Skin of body (tissue), 2 donors: ENCODE measurements around the gene SOX18. TPM values are rescaled to one million over a fixed set of nuclear protein-coding genes. Genes with fewer than 3 reads are reported as not detected.

ENCODE experiments used
- DNase-seq: peaks from one replicate; lab custom pipeline; 2025; lab: John Stamatoyannopoulos, UW
- total RNA-seq: library from RNA; depleted of rRNA; stranded (reverse); fragments of >200 nt; gene quantifications from one replicate; pipeline ENCODE4 v1.2.3, GENCODE V29; 2014

The SOX18 gene
- total RNA-seq, 1 donor from 2014 or later, result 3.7 TPM

DNA sequence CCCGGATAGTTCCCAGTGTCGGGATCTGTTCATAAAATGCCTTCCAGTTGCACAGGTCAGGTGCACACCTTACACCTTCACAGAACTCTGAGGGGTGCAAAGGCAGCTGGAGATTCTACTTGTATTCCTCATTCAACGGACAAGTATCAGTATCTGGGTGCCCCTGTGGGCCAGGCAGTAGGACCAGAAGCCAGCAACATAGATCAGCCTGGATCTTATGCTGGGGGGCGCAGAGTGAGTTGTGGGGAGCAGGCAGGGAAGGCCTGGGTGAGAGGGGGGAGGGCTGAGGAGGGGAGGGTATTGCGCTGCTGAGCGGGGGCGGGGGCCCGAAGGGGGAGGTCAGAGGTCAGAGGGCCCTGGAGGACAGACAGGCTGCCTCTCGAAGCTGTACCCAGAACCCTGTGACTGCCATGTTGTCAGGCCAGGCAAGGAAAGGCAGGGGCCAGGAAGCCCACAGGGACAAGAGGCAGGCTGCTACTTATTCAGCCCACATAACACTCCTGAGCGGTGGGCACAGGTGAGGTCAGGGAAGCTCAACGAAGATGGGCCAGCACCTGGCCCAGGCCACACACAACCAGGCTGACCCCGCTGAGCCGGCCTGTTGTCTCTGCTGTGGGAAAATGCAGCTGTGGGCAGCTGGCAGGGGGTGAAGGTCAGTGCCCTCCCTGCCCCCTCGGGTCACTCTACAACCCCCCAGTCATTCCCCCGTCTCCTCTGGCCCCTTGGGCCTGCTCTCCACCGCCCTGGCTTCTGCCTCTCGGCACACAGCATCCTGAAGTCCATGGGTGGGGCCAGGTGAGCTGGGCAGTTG lies 31.6 kb upstream of the SOX18 start:
- DNase-seq, result no peak

- no peak for DNase-seq
Observed at GRCh38 chr20:64080013-64080812, 30.8 kb upstream of the SOX18 start, which contains the start of gene OPRL1. TSS of gene OPRL1 (plus strand) at chr20:64080082. CDS start at chr20:64092721, 12,639 bp downstream.

DNA sequence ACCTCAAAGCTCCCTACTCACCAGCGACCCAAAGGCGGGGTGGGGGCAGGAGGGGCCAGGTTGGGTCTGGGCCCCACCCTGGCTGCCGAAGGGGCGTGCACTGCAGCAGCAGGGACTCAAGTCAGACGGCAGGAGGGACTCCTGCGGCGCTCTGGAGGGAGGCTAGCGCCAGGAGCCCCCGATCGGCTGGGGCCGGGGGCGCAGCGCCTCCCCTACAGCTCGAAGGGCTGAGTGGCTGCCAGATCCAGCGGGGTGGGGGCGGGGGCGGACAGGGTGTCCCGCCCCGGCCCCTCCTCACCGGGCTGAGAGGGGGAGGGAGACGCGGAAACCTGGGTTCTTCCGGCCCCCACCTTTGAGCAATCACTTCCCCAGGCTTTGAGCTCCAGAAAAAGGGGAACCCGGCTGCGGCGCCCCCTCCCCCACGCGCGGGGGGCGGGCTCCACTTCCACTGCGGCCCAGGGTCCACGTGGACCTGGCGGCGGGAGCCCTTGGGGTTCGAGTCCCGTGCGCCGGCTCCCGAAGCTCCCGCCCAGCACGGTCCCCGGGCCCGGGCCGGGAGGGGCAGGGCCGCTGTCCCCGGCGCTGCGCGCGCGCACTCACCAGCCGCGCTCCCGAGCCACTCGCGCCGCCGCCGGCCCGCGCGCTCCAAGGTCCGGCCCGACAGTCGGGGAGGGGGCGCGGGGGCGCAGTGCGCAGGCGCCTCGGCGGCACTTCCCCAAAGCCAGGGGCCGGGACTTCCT lies 30.0 kb upstream of the SOX18 start, which contains the start of gene RGS19:
RGS19 (minus strand) TSS at position 246 of the 740 bp plus-strand sequence. CDS start 2,632 bp downstream, outside the sequence.
- DNase-seq, result peak; percentile 46

DNA sequence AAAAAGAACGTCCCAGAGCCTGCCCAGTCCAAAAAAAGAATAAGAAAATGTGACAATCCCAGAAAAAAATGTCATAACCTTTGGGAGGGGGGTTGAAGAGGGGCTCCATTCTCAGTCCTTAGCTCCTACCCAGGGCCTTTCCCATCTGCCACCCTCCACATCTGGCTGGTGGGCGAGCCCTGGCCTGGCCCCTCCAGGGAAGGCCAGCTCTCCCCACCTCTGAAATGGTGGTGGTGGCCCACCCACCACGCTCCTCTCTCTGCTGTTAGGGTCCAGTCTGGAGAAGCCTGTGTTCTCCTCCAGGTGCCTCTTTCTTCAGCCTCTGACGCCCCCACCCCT lies 29.5 kb upstream of the SOX18 start:
- no peak for DNase-seq

DNA sequence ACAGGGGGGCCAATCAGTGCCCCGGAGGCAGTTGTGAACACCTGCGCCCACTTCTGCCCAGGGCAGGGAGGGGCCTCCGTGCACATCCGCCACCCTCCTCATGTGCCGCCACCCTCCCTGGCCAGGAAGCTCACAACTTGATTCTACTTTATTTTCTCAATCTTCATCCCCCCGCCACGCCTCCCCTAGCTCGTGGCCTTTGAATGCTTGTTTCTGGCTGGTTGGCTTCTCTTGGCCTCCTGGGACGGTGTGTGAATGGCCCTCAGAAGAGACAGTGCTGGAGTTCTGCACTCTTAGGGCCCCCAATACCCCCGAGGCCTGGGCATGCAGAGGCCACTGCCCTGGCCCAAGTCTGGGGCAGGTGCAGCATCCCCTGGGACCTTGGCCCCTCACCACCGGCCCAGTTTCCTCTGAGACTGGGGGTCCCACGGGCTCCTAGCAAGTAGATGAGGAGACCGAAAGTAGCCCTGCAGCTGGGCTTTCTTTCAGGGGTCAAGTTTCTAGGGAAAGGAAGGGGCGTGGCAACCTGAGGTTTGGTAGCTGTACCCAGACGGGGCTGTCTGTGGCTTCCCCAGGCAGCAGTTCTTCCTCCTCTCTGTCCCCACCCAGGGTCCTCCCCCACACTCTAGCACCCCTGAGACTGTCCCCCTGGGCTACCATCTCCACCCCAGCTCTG lies 28.6 kb upstream of the SOX18 start:
- DNase-seq, result no peak

DNA sequence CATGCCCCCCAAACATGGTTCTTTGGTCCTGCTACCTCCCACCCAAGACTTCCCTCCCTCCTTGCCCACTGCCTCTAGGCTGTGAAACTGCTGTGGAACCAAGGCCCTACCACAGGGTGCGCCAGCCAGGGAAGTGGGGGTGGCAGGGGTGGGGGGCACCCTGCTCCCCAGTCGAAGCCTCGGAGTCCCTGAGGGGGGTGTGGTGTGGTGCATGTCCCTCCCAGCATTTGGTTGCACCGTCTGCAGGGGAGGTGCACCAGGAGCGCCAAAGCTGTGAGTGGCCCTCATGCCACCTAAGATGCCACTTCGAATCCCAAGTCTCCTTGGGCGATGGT lies 28.1 kb upstream of the SOX18 start:
- DNase-seq, result no peak

DNA sequence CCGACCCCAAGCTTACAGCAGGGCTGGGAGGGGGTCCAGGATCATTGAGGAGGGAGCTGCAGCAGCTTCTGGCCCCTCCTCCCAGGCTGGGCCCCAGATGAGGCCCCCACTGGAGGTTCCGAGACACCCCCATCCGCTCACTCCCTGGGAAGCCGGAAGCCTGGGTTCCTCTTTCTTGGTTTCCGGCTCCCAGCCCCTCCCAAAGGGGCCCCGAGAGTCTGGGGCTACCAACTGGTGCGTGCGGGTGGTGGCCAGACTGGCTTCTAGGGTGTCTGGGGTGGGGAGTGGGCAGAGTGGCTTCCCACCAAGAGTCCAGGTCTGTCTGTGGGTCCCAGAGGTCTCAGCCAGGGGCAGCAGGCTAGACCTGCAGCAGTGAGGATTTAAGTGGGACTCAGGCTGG lies 27.7 kb upstream of the SOX18 start:
- DNase-seq, result no peak

GRCh38 chr20:64076061-64076997 lies 26.9 kb upstream of the SOX18 start:
- DNase-seq, result no peak

GRCh38 chr20:64075556-64075955 lies 26.1 kb upstream of the SOX18 start:
- DNase-seq, result no peak

GRCh38 chr20:64074963-64075362 lies 25.5 kb upstream of the SOX18 start:
- no peak for DNase-seq

- DNase-seq, result no peak
Observed at GRCh38 chr20:64074184-64074789, 24.8 kb upstream of the SOX18 start.

DNA sequence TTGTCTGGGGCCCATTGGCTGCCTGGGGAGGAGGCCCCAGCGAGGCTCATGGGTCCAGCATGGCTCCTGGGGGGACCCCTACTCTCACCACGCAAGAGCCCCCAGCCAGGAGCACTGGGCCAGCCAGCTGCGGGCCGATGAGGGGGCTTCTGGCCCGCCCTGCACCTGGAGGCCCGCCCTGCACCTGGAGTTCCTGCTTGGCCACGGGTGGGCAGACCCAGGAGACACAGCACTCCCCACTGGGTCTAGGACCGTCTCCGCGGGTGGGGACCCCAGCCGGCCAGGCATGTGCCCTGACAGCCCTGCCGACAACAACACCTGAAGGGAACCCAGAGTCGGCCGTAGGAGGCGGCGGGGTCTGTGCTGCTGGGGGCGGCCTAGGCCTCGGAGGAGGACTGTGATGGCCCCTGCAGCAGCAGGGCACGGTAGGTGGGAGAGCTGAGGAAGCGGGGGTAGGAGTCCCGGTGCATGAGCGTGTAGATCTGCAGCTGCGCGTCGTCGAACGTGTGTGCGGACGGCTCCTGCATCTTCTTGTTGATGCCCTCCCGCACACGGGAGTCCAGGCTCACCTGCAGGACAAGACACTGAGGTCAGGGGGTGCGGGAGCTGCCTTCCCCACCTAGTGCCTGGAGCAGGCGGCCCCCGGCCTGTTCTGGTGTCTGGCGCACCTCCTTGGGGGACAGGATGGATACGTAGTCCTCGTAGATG lies 24.2 kb upstream of the SOX18 start:
- DNase-seq, result no peak

DNA sequence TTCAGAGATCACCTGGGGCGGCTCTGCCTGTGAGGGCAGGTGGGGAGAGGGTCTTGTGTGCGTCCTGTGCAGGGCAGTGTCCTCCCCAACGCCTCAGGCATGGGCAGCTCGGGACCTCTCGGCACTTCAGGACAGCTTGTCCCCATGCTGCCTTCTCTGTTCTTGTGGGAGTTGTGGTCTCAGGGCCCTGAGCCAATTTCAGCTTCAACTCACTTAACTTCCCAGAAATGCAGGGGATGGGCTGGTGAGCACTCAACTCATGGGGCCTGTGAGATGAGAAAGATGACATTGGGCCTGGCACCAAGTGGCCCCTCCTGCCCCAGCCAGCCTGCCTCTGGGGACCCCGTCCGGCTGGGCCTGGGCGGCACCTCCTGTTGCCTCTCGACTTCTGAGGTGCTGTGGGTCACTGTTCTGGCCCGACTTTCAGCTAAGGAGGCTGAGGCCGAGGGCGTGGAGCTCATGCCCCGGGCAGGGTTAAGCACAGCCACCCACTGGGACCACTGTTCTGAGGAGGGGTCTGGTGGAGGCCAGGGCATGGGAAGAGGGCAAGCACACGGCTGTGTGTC lies 23.1 kb upstream of the SOX18 start:
- no peak for DNase-seq

DNA sequence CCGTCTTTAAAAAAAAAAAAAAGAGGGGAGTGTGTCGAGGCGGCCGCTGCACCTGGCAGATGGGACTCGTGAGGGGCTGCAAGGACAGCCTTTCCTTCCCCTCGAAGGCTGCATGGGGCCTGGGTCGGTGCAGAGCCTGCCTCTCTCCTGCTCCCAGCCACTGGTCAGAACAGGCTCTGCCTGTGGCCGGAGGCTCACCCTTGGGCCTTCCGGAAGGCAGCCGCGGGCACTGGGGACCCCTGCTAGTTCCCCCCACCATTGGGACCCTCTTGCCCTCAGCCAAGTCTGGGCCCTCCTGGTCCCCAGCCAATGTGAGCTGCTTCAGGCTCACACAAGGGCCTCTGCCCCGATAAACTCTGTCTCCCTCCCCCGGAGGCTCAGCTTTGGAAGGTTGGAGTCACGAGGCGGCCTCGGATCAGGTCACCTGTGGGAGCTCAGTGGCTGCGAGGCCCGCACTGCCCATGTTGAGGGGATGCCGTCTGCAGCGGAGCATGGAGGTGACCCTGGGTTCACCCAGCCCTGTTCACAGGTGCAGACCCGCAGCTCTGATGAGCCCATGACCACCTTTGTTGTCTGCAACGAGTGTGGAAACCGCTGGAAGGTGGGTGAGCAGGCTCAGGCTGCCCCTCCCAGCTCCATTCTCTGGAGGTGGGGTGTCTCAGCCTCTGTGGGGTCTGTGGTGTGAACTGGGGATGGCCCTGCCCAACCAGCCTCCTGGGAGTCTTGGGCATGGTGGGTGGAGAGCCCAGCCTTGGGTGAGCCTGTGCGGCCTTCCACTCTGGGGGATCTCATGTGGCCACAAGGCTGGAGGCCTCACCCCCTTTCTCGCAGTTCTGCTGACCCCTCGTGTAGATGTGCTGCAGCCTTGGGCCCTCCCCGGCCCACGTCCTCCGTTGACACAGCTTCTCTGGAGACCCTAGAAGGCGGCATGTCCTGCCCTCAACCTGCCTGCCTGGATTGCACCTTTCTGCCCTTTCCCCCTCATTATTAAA lies 22.2 kb upstream of the SOX18 start:
- DNase-seq, result no peak

DNA sequence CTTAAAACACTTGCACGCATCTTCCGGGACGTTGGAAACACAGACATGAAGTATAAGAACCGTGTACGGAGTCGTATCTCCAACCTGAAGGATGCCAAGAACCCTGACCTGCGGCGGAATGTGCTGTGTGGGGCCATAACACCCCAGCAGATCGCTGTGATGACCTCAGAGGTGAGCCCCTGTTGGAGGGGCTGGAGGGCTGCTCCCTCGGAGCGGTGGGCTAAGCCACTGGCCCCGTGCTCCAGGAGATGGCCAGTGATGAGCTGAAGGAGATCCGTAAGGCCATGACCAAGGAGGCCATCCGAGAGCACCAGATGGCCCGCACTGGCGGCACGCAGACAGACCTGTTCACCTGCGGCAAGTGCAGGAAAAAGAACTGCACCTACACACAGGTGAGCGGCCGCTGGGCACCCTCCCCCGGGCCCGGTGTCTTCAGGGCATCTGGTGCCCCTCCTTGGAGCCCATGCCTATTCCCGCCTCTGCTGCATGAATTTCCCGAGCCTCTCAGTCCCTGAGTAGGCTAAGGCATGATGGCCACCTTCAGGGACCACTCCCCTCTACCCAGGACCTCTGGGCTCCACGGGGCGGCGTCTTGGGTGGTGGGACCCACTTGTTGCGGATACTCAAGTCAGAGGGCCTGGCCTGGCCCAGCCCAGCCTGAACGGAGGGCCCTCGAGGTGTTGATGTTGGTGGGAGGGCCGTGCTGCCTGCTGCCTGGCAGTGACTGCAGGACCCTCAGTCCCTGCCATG lies 21.0 kb upstream of the SOX18 start:
- DNase-seq, result no peak

DNA sequence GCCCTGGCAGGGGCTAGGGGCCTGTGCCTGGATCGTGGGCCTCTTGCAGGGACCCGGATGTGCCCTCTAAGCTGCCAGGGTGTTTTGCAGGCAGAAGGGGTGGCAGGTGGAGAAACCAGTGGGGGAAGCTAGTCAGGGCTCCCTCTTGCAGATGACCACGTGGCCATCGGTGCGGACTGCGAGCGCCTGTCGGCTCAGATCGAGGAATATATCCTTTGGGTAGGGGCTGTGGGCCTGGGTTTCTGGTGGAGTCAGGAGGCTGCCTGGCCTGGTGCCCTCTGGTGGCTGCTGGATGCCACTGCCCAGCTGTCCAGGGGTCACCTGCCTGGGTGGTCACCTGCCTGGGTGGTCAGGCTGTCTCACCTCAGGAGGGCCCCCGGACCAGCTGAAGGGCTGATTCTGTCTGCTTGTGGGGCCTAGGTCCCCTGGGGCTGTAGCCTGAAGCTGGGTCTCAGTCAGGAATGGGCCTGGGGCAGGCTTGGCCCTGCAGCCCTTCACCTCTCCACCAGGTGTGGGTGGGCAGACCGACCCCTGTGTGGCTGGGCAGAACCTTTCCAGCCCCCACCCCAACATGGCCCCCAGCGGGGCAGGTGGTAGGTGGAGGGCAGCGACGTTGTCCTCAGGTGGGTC lies 20.3 kb upstream of the SOX18 start:
- DNase-seq, result no peak
